GM12873 (cell line): ENCODE data around the gene PDLIM1.

ENCODE experiments used
- CTCF ChIP-seq: IDR thresholded peaks from 2 replicates; pipeline ENCODE4 v1.5.1; 2012; ENCODE audit warnings: low read depth, mild to moderate bottlenecking, moderate library complexity, low read length, control low read depth; ENCODE audit not compliant: insufficient read depth; ENCODE audit errors: missing control alignments

PDLIM1 gene

GRCh38 chr10:95303950-95304349 lies 13.1 kb upstream of the PDLIM1 start:
- TF ChIP-seq CTCF, result no peak

- TF ChIP-seq CTCF, result no peak
These were observed 12.7 kb upstream of the PDLIM1 start for GRCh38 chr10:95303535-95303934.

- TF ChIP-seq CTCF, result no peak
These were observed 9.3 kb upstream of the PDLIM1 start for GRCh38 chr10:95300022-95300539.

- TF ChIP-seq CTCF, result no peak
These were observed 6.6 kb upstream of the PDLIM1 start for GRCh38 chr10:95297402-95297801.

GRCh38 chr10:95296764-95297163 lies 6.0 kb upstream of the PDLIM1 start:
- TF ChIP-seq CTCF, result no peak

- no peak for TF ChIP-seq CTCF
These were observed 4.4 kb upstream of the PDLIM1 start for GRCh38 chr10:95295031-95295755.

GRCh38 chr10:95293631-95294030 lies 2.8 kb upstream of the PDLIM1 start:
- no peak for TF ChIP-seq CTCF
